ENCODE measurements around the gene WDHD1.

GRCh38 chr14:54899573-54899972 is 127.3 kb downstream of the WDHD1 start:
- TF ChIP-seq CTCF (conservative IDR thresholded peaks at IDR 0.05; ENCODE audit: low read depth, low read length) (no peak), EZH2phosphoT487 (IDR thresholded peaks at IDR 0.05; ENCODE audit: borderline replicate concordance, low read length) (no peak)

All from PC-3 (cell line).